HG02588 (cell line): ENCODE measurements around the gene IL1RAPL1.

Experiments
- ATAC-seq: cut with Tn5 transposase; IDR thresholded peaks from one replicate; pipeline ENCODE4 v1.9.1; 2021; ENCODE audit warnings: mild to moderate bottlenecking, moderate library complexity; ENCODE audit not compliant: unreplicated experiment

Gene IL1RAPL1

GRCh38 chrX:29617276-29617675 is 1030.0 kb downstream of the IL1RAPL1 start:
- no peak for ATAC-seq

- no peak for ATAC-seq
These were observed 1030.5 kb downstream of the IL1RAPL1 start for GRCh38 chrX:29617725-29618124.

DNA sequence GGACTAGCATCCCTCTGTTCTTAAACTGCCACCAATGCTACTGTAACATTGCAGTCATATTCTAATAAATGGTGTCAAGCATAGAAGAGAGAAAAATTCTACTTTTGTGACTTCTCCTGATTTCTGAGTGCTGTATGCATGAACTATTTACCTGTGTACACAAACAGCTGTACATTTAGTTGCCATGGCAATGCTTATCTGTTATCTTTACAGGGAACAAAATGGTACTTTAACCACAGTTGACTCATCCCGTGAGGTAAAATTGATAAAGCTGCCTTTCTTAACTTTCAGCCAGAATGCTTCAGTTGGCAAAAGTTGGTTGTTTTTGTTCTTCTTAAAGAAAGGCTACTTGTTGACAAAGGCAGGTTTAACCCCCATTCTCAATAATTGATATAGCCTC is 1040.6 kb downstream of the IL1RAPL1 start:
- no peak for ATAC-seq

GRCh38 chrX:29634516-29634915 is 1047.3 kb downstream of the IL1RAPL1 start:
- no peak for ATAC-seq

- ATAC-seq: no peak
These were observed 1049.1 kb downstream of the IL1RAPL1 start for GRCh38 chrX:29636331-29636730.

- no peak for ATAC-seq
These were observed 1052.9 kb downstream of the IL1RAPL1 start for GRCh38 chrX:29640106-29640505.

GRCh38 chrX:29641461-29641860 is 1054.2 kb downstream of the IL1RAPL1 start:
- ATAC-seq: no peak

GRCh38 chrX:29643181-29643580 is 1055.9 kb downstream of the IL1RAPL1 start:
- no peak for ATAC-seq

DNA sequence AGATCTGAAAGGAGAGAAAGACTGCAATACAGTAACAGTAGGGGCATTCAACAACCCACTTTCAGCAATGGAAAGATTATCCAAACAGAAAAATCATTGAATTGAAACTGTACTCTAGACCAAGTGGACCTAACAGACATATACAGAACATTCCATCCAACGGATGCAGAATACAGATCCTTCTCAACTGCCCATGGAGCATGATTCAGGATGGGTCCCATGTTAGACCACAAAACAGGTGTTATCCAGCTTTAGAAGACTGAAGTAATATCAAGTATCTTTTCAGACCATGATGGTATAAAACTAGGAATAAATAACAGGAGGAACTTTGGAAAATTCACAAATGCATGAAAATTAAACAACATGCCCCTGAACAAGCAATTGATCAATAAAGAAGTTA is 1060.9 kb downstream of the IL1RAPL1 start:
- no peak for ATAC-seq

- ATAC-seq: no peak
These were observed 1065.2 kb downstream of the IL1RAPL1 start for GRCh38 chrX:29652484-29652883.

- no peak for ATAC-seq
These were observed 1066.5 kb downstream of the IL1RAPL1 start for GRCh38 chrX:29653721-29654120.

GRCh38 chrX:29659911-29660310 is 1072.7 kb downstream of the IL1RAPL1 start:
- ATAC-seq: no peak

DNA sequence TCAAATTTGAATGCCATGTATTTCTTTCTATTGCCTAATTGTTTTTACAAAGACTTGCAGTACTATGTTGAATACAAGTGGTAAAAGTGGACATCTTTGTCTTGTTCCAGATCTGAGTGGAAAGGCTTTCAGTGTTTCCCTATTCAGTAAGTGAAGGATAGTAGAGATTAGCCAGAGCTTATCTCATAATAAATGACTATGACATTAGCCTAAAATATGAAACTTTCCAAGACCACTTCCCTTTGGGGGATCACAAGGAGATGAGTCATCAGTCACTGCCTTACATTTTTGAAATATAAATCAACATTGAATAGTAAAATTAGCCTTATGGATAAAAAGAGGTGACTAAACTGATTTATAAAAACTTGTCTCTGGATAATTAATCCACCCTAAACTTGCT is 1074.0 kb downstream of the IL1RAPL1 start:
- ATAC-seq: no peak

- ATAC-seq: no peak
These were observed 1074.9 kb downstream of the IL1RAPL1 start for GRCh38 chrX:29662101-29662500.

DNA sequence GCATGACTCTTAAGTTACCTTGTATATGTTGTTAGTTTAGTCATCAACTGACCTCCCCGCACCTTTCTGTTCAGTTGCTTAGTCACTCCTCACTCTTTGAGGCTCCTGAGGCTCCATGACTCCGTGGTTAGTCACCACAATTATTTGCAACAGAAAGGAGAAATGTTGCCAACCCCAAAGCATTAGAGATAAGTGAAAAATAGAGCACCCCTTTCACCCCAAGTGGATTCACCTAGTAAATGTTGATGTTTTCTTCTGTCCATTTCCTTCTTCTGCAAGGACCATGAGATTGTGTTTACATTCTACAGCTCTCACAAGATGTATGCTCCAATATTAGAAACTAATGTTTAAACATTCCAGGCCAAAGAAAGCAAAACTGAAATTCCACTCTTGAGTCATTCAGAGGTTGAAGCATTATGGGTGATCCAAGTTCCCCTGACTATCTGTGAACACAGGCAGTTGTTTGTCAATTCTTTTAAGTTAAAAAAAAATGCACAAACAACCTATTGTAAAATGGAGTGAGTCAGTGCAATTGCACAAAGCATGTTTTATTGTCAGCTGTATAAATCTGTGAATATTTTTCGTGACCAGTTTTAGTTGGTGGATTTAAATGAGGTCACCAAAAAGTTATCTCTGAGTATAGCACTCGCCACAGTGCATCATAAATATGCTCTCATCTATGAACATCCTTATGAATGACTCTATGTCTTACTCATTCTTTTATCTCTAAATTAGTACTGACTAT is 1075.7 kb downstream of the IL1RAPL1 start:
- peak; percentile 55 for ATAC-seq

- ATAC-seq: no peak
These were observed 1078.3 kb downstream of the IL1RAPL1 start for GRCh38 chrX:29665532-29665931.

DNA sequence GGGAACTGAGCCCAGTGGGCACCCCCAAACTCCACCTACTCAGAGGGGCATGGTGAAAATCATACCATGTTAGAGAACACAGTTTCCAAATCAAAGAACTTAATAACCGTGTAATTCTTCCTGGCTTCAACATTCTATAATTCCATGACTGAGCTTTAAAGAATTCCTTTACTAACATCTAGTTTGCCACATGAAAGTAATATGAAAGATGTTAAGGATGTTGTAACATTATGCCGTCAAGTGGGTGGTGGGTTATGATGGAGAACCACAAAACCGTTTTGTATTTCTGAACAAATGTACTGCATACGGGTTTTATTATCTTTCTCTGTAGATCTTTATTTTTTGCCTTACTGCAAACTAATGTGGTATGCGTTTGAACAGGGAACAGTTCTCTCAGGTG is 1079.1 kb downstream of the IL1RAPL1 start:
- ATAC-seq: no peak

DNA sequence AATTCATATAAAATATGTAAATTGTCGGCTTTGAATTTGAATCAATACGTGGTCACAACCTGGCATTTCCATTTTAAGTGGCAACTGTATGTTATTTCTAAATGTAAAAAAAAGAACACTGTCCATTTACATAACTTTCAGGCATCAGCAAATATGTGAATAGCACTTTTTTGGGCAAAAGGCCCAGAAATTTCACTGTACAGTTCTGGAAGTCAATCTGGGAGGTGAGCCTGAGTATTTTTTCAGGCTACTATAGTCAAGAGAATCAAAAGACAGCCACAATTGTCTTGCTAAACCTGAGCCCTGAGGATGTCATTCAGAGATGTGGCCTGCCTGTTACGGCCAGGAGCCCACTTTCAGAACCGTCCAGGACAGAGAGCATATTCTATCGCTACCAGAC is 1084.2 kb downstream of the IL1RAPL1 start:
- no peak for ATAC-seq

DNA sequence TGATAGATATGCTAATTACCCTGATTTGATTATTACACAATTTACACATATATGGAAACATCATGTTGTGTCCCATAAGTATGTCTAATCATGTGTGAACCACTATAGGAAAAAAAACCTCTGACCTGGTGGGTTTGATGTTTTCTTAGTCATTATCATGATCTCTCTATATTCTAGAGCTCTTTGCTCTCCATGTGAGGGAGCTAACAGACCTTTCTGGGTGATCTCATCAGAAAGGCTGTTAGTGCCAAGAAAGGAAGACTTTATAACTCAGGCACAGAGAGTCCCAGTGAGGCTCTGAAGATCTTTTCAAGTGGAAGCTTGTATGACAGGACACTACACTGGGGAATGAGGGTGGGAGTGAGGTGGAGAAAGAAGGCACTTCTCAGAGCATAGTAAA is 1100.4 kb downstream of the IL1RAPL1 start:
- ATAC-seq: no peak

DNA sequence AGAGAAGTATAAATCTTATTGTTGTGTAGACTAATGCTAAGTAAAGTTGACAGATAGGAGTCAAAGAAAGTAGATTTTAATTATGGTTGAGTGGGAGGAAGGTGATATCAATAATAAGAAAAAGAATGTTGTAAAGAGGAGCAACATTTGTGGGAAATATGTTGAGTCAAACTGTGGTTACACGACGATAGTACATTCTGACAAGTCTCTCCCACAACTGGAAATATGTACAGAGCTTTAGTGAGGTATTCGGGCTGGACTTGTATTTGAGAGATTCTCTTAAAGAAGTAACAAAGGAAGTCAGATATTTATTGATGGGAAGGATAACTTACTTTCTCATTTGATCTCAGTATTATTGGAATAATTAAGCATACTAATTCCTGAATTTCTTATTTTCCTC is 1102.8 kb downstream of the IL1RAPL1 start:
- no peak for ATAC-seq

GRCh38 chrX:29691044-29691443 is 1103.8 kb downstream of the IL1RAPL1 start:
- no peak for ATAC-seq

- no peak for ATAC-seq
These were observed 1106.7 kb downstream of the IL1RAPL1 start for GRCh38 chrX:29693912-29694311.

DNA sequence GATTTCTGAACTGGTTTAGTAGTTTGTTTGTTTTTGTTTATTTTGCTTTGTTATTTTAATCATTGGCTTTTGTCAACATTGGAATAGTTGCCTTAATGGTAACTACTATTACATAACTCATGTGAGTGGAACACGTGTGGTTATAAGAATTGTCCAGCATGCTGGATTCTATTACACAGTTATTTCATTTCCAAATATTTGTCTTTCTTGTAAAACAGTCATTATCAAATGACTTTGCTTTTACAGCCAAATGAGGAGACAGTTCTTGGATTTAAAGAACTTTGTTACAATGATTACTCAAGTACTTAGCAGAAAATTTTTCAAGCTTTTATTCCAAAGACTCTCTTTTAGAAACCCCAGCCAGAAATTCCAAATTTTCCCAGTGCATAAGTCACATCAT is 1112.0 kb downstream of the IL1RAPL1 start:
- no peak for ATAC-seq
